HTERT RPE-1 (cell line): ENCODE data around the gene USP22.

Experiments
- in situ Hi-C: fragments of 300-500 bp; cut with MboI; formaldehyde crosslinking; loops from 4 replicates; pipeline ENCODE4 v1.14.3; 2020; ENCODE audit warnings: low sequenced_read_pairs

Gene USP22

GRCh38 chr17:21049457-21049856 lies 6.6 kb upstream of the USP22 start:
- in situ Hi-C loops: no loop called here

- in situ Hi-C loops: no loop called here
These were observed 3.4 kb upstream of the USP22 start for GRCh38 chr17:21046216-21046615.

GRCh38 chr17:21044971-21045370 lies 2.2 kb upstream of the USP22 start:
- in situ Hi-C loops: no loop called here

GRCh38 chr17:21043296-21044232 lies 753 bp upstream of the USP22 start:
- in situ Hi-C loops: no loop called here

- in situ Hi-C loops: no loop called here
These were observed 912 bp downstream of the USP22 start for GRCh38 chr17:21041741-21042457.

- in situ Hi-C loops: no loop called here
These were observed 2.8 kb downstream of the USP22 start for GRCh38 chr17:21039839-21040575.

GRCh38 chr17:21037117-21037803 lies 5.6 kb downstream of the USP22 start:
- in situ Hi-C loops: no loop called here

- in situ Hi-C loops: no loop called here
These were observed 6.4 kb downstream of the USP22 start for GRCh38 chr17:21036361-21036881.

GRCh38 chr17:21035406-21035805 lies 7.4 kb downstream of the USP22 start:
- in situ Hi-C loops: no loop called here

GRCh38 chr17:21034340-21035235 lies 8.2 kb downstream of the USP22 start:
- in situ Hi-C loops: no loop called here

- in situ Hi-C loops: no loop called here
These were observed 9.5 kb downstream of the USP22 start for GRCh38 chr17:21033350-21033749.

- in situ Hi-C loops: no loop called here
These were observed 10.9 kb downstream of the USP22 start for GRCh38 chr17:21031756-21032396.

- in situ Hi-C loops: no loop called here
These were observed 12.4 kb downstream of the USP22 start for GRCh38 chr17:21030375-21030774.

- in situ Hi-C loops: no loop called here
These were observed 13.3 kb downstream of the USP22 start for GRCh38 chr17:21029515-21029914.

- in situ Hi-C loops: no loop called here
These were observed 13.8 kb downstream of the USP22 start for GRCh38 chr17:21029036-21029435.

GRCh38 chr17:21028192-21028591 lies 14.6 kb downstream of the USP22 start:
- in situ Hi-C loops: no loop called here

GRCh38 chr17:21027031-21027430 lies 15.8 kb downstream of the USP22 start:
- in situ Hi-C loops: no loop called here

- in situ Hi-C loops: no loop called here
These were observed 17.4 kb downstream of the USP22 start for GRCh38 chr17:21025451-21025850.

GRCh38 chr17:21024024-21024423 lies 18.8 kb downstream of the USP22 start:
- in situ Hi-C loops: no loop called here
